Smooth muscle cell (in vitro differentiated cells): ENCODE data around the gene SLC22A1. TPM values are rescaled to one million over a fixed set of nuclear protein-coding genes. Genes with fewer than 3 reads are reported as not detected.

Experiments used
- DNase-seq: peaks from one replicate; lab custom pipeline; 2025; ENCODE audit not compliant: unreplicated experiment; lab: John Stamatoyannopoulos, UW
- H2AFZ ChIP-seq: fragments of 200-600 bp; sonication (generic); 2 replicates; pipeline ENCODE4 v1.6.0; 2016; ENCODE audit warnings: antibody characterized with exemption, low read depth, mild to moderate bottlenecking
- H3F3A ChIP-seq: fragments of 200-600 bp; sonication (generic); 2 replicates; pipeline ENCODE4 v1.6.0; 2017; ENCODE audit warnings: antibody characterized with exemption, low read depth
- H3K27ac ChIP-seq: fragments of 200-600 bp; sonication (generic); 2 replicates; pipeline ENCODE4 v1.5.1; 2016; ENCODE audit warnings: low read depth, mild to moderate bottlenecking
- H3K27me3 ChIP-seq: fragments of 200-600 bp; sonication (generic); 2 replicates; pipeline ENCODE4 v1.6.1; 2016; ENCODE audit warnings: low read depth, mild to moderate bottlenecking
- H3K36me3 ChIP-seq: fragments of 200-600 bp; sonication (generic); 2 replicates; pipeline ENCODE4 v1.5.1; 2016; ENCODE audit warnings: low read depth
- H3K4me1 ChIP-seq: fragments of 200-600 bp; sonication (generic); 2 replicates; pipeline ENCODE4 v1.5.1; 2016; ENCODE audit warnings: low read depth
- H3K4me2 ChIP-seq: fragments of 200-600 bp; sonication (generic); 2 replicates; pipeline ENCODE4 v1.6.0; 2016; ENCODE audit warnings: mild to moderate bottlenecking
- H3K4me3 ChIP-seq: fragments of 200-600 bp; sonication (generic); 2 replicates; pipeline ENCODE4 v1.5.1; 2016; ENCODE audit warnings: mild to moderate bottlenecking
- H3K79me2 ChIP-seq: fragments of 200-600 bp; sonication (generic); 2 replicates; pipeline ENCODE4 v1.6.0; 2016; ENCODE audit warnings: low read depth, mild to moderate bottlenecking
- H3K9ac ChIP-seq: fragments of 200-600 bp; sonication (generic); 2 replicates; pipeline ENCODE4 v1.6.0; 2016; ENCODE audit warnings: low read depth
- H3K9me3 ChIP-seq: fragments of 200-600 bp; sonication (generic); replicated peaks from 2 replicates; pipeline ENCODE4 v1.5.1; 2016; ENCODE audit warnings: low read depth
- H4K20me1 ChIP-seq: fragments of 200-600 bp; sonication (generic); 2 replicates; pipeline ENCODE4 v1.6.0; 2016; ENCODE audit warnings: low read depth
- WGBS: methylation state at CpG from one replicate; pipeline ENCODE4 v1.1.7; 2016; ENCODE audit warnings: low lambda C conversion rate; 5-methylcytosine and 5-hydroxymethylcytosine counted together
- polyA plus RNA-seq: library from polyadenylated mRNA; unstranded; fragments of >200 nt; fragmentation: Nextera tagmentation; extraction: Ambion mirVana; gene quantifications from 2 replicates; pipeline ENCODE4 v1.2.1, GENCODE V29; 2016
- total RNA-seq: library from RNA; depleted of rRNA; stranded (reverse); fragments of >200 nt; gene quantifications from 2 replicates; pipeline ENCODE4 v1.2.3, GENCODE V29; 2014
- TF ChIP-seq, protein P1 (sequence below): fragments of 200-600 bp; sonication (generic); IDR thresholded peaks from 2 replicates; pipeline ENCODE4 v1.5.1; 2017; ENCODE audit warnings: borderline replicate concordance, mild to moderate bottlenecking, antibody characterized with exemption; ENCODE audit not compliant: insufficient read depth, poor library complexity, severe bottlenecking

SLC22A1 gene
- total and polyA plus RNA-seq, 2 experiments from 2014 or later: 0.04 to 1.6 TPM

DNA sequence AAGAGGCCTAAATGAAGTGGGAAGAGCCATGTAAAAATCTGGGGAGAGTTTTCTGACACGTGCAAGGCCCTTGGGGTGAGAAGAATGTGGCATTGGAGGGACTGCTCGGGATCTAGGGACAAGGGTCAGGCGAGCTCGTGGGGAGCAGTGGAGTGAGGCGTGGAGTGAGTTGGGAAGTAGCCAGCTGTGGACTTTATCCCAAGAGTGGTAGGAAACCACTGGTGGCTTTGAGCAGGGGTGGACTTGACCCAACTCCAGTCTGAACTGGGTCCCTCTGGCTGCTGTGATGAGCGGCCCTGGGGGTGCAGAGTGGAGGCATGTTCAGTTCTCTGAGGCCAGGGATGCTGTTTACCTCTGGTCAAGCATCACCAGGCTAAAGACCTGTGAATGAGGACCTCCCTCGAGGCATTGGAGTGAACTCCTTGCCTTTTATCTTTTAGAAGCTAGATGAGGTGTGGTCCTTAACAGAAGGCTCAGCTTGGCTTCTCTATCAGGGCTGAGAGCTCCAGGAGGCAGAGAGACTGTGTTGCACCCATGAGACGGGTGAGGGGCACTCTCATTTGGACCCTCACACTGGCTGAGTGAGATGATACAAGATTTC is 20.6 kb downstream of the SLC22A1 start:
- Histone ChIP-seq H3K9ac (no peak overlapping the region), H3K9me3 (no peaks in the 10 kb centered on the region), H3K4me1 (no peaks in the 10 kb centered on the region), H3K27me3 (no peaks in the 10 kb centered on the region), H3K4me3 (no peak overlapping the region), H4K20me1 (no peaks in the 10 kb centered on the region), H3K79me2 (no peaks in the 10 kb centered on the region), H3F3A (peaks cover 12% of the 10 kb centered on the region), H3K4me2 (peak overlapping the region; percentile 20), H3K27ac (peak overlapping the region; percentile 51), H2AFZ (no peak overlapping the region), H3K36me3 (no peaks in the 10 kb centered on the region)
- 95% methylated on average over 8 of the region's 8 CpGs for WGBS
- TF ChIP-seq, protein P1, sequence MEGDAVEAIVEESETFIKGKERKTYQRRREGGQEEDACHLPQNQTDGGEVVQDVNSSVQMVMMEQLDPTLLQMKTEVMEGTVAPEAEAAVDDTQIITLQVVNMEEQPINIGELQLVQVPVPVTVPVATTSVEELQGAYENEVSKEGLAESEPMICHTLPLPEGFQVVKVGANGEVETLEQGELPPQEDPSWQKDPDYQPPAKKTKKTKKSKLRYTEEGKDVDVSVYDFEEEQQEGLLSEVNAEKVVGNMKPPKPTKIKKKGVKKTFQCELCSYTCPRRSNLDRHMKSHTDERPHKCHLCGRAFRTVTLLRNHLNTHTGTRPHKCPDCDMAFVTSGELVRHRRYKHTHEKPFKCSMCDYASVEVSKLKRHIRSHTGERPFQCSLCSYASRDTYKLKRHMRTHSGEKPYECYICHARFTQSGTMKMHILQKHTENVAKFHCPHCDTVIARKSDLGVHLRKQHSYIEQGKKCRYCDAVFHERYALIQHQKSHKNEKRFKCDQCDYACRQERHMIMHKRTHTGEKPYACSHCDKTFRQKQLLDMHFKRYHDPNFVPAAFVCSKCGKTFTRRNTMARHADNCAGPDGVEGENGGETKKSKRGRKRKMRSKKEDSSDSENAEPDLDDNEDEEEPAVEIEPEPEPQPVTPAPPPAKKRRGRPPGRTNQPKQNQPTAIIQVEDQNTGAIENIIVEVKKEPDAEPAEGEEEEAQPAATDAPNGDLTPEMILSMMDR: no peak
- no peak for DNase-seq

DNA sequence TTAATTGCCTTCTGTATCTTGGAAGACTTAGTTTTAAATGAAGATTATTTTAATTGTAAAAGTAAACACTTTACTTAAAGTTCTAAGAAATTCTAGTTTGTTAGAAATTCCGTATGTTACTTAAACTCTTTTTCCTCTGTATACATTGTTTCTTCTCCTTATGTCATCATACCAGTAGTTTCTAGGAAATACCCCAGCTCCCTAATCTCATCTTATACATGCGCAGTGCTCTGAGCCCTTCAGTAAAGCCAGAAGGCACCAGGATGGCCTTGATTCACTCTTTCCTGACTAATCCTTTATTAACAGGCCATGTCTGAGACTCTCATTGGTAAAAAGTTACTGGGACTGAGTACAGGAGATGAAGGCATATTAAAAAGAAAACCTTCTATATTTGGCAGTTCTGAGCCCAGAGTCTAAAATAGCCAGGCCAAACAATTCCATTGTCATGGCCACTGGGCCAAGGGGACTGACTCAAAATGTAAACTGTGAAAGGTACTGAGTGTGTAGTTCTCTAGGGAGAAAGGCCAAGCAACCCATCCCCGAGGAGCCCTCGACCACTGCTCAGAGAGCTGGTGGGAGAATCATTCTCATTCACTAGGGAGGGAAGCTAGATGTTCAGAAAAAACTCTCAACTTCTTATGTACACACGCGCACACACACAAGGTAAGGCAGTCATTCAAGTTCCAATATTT is 25.0 kb downstream of the SLC22A1 start:
- H3K4me3 ChIP-seq: no peak overlapping the region
- H3K4me1 ChIP-seq: no peaks in the 10 kb centered on the region
- TF ChIP-seq, protein P1: no peak
- H3K27ac ChIP-seq: peak overlapping the region; percentile 85
- H3F3A ChIP-seq: no peaks in the 10 kb centered on the region
- peak overlapping the region; percentile 12 for H3K4me2 ChIP-seq
- no peak overlapping the region for H2AFZ ChIP-seq
- no peak for DNase-seq
- WGBS: 69% methylated on average over 6 of the region's 6 CpGs
- H3K9me3 ChIP-seq: no peaks in the 10 kb centered on the region
- no peaks in the 10 kb centered on the region for H3K27me3 ChIP-seq
- no peaks in the 10 kb centered on the region for H4K20me1 ChIP-seq
- H3K79me2 ChIP-seq: no peaks in the 10 kb centered on the region
- peak overlapping the region; percentile 12 for H3K9ac ChIP-seq
- no peaks in the 10 kb centered on the region for H3K36me3 ChIP-seq

DNA sequence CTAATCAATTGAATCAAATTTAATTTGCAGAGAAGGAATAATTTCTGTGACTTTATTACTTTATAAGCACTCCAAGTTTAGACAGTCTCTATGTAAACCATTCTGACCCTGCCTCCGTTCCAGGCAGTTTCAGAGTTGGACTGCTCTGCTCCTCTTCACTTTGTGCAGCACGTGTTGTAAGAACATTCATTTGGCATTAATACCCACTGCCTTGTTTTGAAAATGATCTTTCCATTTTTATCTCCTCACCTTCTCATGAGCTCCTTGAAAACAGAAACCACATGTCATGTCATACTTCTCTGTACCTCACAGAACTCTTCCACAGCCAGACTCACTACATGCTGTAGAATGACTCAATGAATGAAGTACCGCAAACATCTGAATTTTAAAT is 25.5 kb downstream of the SLC22A1 start:
- no peak overlapping the region for H3K4me3 ChIP-seq
- H4K20me1 ChIP-seq: no peaks in the 10 kb centered on the region
- H2AFZ ChIP-seq: no peak overlapping the region
- H3K27me3 ChIP-seq: no peaks in the 10 kb centered on the region
- no peaks in the 10 kb centered on the region for H3K9me3 ChIP-seq
- TF ChIP-seq, protein P1: no peak
- peak overlapping the region; percentile 12 for H3K9ac ChIP-seq
- no peaks in the 10 kb centered on the region for H3K79me2 ChIP-seq
- 64% methylated on average over 3 of the region's 3 CpGs for WGBS
- no peaks in the 10 kb centered on the region for H3K4me1 ChIP-seq
- H3K27ac ChIP-seq: peak overlapping the region; percentile 85
- DNase-seq: no peak
- H3K4me2 ChIP-seq: peak overlapping the region; percentile 12
- no peaks in the 10 kb centered on the region for H3K36me3 ChIP-seq
- no peaks in the 10 kb centered on the region for H3F3A ChIP-seq

GRCh38 chr6:160154471-160154870 is 32.9 kb downstream of the SLC22A1 start:
- no peak overlapping the region for H2AFZ ChIP-seq
- TF ChIP-seq, protein P1: no peak
- H3K27ac ChIP-seq: no peak overlapping the region
- no peaks in the 10 kb centered on the region for H3F3A ChIP-seq
- no peaks in the 10 kb centered on the region for H3K4me1 ChIP-seq
- H3K9ac ChIP-seq: no peak overlapping the region
- H3K4me2 ChIP-seq: no peak overlapping the region
- 97% methylated on average over 3 of the region's 3 CpGs for WGBS
- DNase-seq: no peak
- no peak overlapping the region for H3K4me3 ChIP-seq
- no peaks in the 10 kb centered on the region for H3K36me3 ChIP-seq
- H3K27me3 ChIP-seq: no peaks in the 10 kb centered on the region
- H3K9me3 ChIP-seq: no peaks in the 10 kb centered on the region
- no peaks in the 10 kb centered on the region for H3K79me2 ChIP-seq
- H4K20me1 ChIP-seq: no peaks in the 10 kb centered on the region
